Keratinocyte (primary cell): ENCODE measurements around the gene CDC40.

ENCODE experiments used
- CTCF ChIP-seq, 3 experiments: IDR thresholded peaks in 1 of 3; conservative IDR thresholded peaks in 1 of 3; optimal IDR thresholded peaks in 1 of 3; 2 replicates in 2 of 3; 3 replicates in 1 of 3; pipeline versions ENCODE3 to v1.5.1; 2011; ENCODE audit warnings: low read length in 3 of 3, mild to moderate bottlenecking in 3 of 3, moderate library complexity in 2 of 3, control low read depth in 1 of 3, inconsistent platforms in 1 of 3; ENCODE audit not compliant: insufficient read depth in 2 of 3; ENCODE audit errors: extremely low read depth in 1 of 3
- EZH2 ChIP-seq: IDR thresholded peaks from one replicate; pipeline ENCODE4 v1.6.1; 2012; ENCODE audit warnings: inconsistent platforms, mild to moderate bottlenecking, low read length, moderate library complexity

- TF ChIP-seq CTCF (optimal IDR thresholded peaks at IDR 0.05 in 1 of 3, IDR thresholded peaks at IDR 0.05 in 1 of 3, conservative IDR thresholded peaks at IDR 0.05 in 1 of 3; ENCODE audit: extremely low read depth in 1 of 3, insufficient read depth in 2 of 3, low read length in 3 of 3) (no peak), EZH2 (no peak)
Observed at GRCh38 chr6:110207652-110208051, 27.4 kb downstream of the CDC40 start.
